WI38 (cell line): Measurements from ENCODE around the gene MBLAC1.

ENCODE experiments used
- H3K4me3 ChIP-seq: 2 replicates; pipeline ENCODE4 v1.5.1; 2011; ENCODE audit warnings: low read depth, mild to moderate bottlenecking, control low read depth, low read length
- TF ChIP-seq, protein P1 (sequence below): IDR thresholded peaks from 2 replicates; pipeline ENCODE4 v1.5.1; 2012; ENCODE audit warnings: low read depth, mild to moderate bottlenecking, control low read depth, low read length

MBLAC1 gene

DNA sequence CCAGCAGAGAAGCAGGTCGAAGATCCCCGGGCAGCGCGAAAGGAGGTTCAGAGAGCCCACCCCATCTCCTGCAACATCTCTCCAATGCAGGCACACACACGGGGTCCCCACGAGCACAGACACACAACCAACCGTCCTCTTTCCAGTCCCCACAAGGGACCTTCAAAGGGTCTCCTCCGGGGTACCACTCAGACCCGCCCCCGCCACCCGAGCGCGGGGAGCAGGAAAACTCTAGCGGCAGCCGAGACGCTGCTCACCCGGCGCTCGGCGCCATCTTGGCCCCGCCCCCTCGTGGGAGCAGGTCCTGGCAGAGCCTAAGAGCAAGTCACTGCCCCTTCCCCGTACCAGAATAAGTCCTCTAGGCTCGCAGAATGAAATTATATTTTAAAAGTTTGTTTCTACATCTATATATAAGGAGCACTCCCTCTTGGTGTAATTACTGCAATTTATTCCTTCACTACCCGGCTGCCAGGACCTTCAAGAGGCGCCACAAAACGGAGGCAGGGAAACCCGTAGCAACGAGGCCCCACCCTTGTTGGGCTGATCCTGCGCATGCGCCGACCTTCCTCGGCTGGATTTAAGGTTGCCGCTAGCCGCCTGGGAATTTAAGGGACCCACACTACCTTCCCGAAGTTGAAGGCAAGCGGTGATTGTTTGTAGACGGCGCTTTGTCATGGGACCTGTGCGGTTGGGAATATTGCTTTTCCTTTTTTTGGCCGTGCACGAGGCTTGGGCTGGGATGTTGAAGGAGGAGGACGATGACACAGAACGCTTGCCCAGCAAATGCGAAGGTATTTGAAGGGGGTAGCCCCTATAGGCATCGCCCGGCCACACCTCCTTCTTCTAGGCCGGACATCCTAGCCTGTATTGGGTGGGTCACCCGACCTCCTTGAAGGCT, 7.4 kb upstream of the MBLAC1 start, which contains the start of the genes CNPY4 and TAF6:
Gene CNPY4, plus strand, starts transcription at position 563 of the 898 bp plus-strand sequence. Its CDS starts 111 bp downstream, at position 674.
Gene TAF6, minus strand, starts transcription at position 287 of the 898 bp plus-strand sequence. CDS start 5,149 bp downstream, outside the sequence.
- peak within 1 kb of the TSS; percentile 87 for H3K4me3 ChIP-seq
- TF ChIP-seq, protein P1, sequence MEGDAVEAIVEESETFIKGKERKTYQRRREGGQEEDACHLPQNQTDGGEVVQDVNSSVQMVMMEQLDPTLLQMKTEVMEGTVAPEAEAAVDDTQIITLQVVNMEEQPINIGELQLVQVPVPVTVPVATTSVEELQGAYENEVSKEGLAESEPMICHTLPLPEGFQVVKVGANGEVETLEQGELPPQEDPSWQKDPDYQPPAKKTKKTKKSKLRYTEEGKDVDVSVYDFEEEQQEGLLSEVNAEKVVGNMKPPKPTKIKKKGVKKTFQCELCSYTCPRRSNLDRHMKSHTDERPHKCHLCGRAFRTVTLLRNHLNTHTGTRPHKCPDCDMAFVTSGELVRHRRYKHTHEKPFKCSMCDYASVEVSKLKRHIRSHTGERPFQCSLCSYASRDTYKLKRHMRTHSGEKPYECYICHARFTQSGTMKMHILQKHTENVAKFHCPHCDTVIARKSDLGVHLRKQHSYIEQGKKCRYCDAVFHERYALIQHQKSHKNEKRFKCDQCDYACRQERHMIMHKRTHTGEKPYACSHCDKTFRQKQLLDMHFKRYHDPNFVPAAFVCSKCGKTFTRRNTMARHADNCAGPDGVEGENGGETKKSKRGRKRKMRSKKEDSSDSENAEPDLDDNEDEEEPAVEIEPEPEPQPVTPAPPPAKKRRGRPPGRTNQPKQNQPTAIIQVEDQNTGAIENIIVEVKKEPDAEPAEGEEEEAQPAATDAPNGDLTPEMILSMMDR: no peak

DNA sequence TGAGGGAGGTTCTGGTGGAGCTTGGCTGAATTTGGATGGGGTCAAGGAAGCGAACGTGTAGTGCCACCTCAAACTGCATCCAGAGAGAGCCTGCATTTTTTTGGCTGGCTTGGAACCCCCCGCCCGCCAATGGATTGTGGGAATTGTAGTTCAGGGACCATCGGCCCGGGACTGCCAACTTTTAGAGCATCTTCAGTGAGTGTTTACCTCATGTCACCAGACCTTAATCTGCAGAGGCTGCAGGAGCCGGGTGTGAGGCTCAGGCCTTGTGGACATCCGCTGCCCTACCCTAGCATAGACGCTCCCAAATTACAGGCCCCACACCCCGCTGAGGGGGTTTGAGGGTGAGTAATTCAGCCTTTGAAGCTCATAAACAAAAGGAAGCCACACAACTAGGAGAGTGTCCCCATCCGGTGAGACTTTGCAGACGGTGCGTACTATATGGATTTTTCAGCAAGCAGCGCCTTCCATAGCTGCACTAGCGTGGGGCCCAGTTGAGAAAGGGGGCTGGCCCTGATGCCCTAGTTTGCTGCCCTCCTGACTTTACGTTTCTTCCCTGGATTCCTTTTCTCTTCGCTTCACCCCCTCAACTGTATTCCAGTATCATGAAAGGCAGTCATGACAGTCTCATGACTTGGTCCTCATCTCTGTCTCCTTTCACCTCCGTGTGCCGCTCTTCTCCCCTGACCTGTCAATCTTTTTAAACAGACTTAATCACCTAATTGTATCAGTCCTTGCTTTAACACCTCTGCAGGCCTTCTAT, 6.6 kb upstream of the MBLAC1 start:
- TF ChIP-seq, protein P1: no peak
- peak overlapping the region; percentile 87 for H3K4me3 ChIP-seq

DNA sequence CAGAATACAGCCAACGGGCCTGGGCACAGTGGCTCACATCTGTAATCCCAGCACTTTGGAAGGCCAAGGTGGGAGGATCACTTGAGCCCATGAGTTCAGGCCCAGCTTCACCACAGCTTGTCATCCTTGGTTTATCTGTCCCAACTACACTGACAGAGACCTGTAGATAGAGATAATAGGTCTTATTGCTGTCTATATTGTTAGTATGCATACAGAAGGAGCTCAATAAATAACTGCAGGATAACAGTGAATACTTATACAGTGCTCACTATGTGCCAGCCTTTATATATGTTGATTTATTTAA, 6.1 kb upstream of the MBLAC1 start:
- TF ChIP-seq, protein P1: no peak
- H3K4me3 ChIP-seq: peak overlapping the region; percentile 87

DNA sequence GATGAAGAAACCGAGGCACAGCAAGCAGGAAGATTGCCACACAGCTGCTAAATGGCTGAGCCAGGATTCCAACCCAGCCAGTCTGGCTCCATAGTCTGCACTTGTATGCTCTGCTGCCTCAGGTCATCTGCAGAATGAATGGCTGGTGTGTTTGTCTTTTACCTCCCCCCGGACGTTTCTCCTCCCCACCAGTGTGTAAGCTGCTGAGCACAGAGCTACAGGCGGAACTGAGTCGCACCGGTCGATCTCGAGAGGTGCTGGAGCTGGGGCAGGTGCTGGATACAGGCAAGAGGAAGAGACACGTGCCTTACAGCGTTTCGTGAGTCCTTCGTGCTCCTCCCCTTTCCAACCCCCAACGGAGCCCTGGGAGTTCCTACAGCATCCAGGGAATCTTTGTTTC, 4.7 kb upstream of the MBLAC1 start:
- TF ChIP-seq, protein P1: no peak
- no peak overlapping the region for H3K4me3 ChIP-seq

DNA sequence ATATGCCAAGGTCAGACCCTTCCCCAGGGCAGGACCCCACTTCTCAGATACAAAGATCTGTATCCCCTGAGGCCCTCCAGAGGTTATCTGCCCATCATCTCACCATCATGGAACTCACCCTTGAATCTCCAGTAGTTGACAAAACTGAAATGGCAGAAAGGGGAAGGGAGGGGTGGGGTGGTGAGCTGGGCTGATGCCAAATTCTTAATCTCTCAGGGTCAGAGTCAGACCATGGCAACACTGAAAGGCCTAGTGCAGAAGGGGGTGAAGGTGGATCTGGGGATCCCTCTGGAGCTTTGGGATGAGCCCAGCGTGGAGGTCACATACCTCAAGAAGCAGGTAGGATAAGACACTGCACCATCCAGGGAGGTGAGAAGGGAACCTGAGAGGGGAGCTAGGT, 4.2 kb upstream of the MBLAC1 start:
- no peak overlapping the region for H3K4me3 ChIP-seq
- TF ChIP-seq, protein P1: no peak

DNA sequence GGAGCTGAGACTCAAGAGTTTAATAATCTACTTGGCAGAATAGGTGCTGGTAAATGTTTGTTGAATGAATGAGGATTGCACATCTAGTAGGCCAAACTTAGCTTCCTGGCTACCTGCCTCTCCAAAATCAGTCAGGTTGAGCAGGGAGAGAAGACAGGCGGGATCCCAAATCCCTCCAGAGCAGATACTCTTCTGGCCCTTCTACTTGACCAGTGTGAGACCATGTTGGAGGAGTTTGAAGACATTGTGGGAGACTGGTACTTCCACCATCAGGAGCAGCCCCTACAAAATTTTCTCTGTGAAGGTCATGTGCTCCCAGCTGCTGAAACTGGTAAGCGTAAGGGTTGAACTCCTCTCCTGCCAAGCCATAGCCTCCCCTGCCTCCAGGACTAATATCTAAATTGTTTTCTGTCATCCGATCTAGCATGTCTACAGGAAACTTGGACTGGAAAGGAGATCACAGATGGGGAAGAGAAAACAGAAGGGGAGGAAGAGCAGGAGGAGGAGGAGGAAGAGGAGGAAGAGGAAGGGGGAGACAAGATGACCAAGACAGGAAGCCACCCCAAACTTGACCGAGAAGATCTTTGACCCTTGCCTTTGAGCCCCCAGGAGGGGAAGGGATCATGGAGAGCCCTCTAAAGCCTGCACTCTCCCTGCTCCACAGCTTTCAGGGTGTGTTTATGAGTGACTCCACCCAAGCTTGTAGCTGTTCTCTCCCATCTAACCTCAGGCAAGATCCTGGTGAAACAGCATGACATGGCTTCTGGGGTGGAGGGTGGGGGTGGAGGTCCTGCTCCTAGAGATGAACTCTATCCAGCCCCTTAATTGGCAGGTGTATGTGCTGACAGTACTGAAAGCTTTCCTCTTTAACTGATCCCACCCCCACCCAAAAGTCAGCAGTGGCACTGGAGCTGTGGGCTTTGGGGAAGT, 2.2 kb upstream of the MBLAC1 start:
- no peak overlapping the region for H3K4me3 ChIP-seq
- TF ChIP-seq, protein P1: no peak
